Small intestine (tissue), 16 donors: ENCODE measurements around the gene MAGEA4. TPM values are rescaled to one million over a fixed set of nuclear protein-coding genes. Genes with fewer than 3 reads are reported as not detected.

Source experiments
- DNase-seq, 2 donors: peaks; one replicate each; pipeline versions ENCODE4 v3.0.0 to v3.0.0-alpha.2; 2013
- FAIRE-seq: peaks from 2 replicates; lab custom pipeline; 2012; peaks lifted over from hg19 to GRCh38; lab: Jason Lieb, UNC
- H3K27ac ChIP-seq, 3 donors: one replicate each; pipeline ENCODE4 v1.5.1; 2013; ENCODE audit warnings: low read length in 2 of 3, mild to moderate bottlenecking in 2 of 3, control low read depth in 1 of 3, inconsistent platforms in 1 of 3, low read depth in 1 of 3, moderate library complexity in 1 of 3
- H3K27me3 ChIP-seq, 3 donors: one replicate each; pipeline ENCODE4 v1.6.1; 2013; ENCODE audit warnings: low read length in 3 of 3, inconsistent platforms in 1 of 3; ENCODE audit not compliant: control insufficient read depth in 3 of 3, insufficient read depth in 3 of 3
- H3K36me3 ChIP-seq, 3 donors: one replicate each; pipeline ENCODE4 v1.6.1; 2013; ENCODE audit warnings: low read length in 3 of 3, inconsistent platforms in 1 of 3, low read depth in 1 of 3, mild to moderate bottlenecking in 1 of 3, moderate library complexity in 1 of 3; ENCODE audit not compliant: control insufficient read depth in 3 of 3, insufficient read depth in 2 of 3
- H3K4me1 ChIP-seq, 3 donors: one replicate each; pipeline ENCODE4 v1.6.1; 2013; ENCODE audit warnings: low read length in 2 of 3, inconsistent platforms in 1 of 3, low read depth in 1 of 3, mild to moderate bottlenecking in 1 of 3, moderate library complexity in 1 of 3; ENCODE audit not compliant: control insufficient read depth in 3 of 3, insufficient read depth in 2 of 3
- H3K4me3 ChIP-seq, 3 donors: one replicate each; pipeline ENCODE4 v1.5.1; 2013; ENCODE audit warnings: low read length in 3 of 3, control low read depth in 1 of 3, inconsistent platforms in 1 of 3, low read depth in 1 of 3, mild to moderate bottlenecking in 1 of 3, moderate library complexity in 1 of 3
- H3K9me3 ChIP-seq, 2 donors: one replicate each; pipeline ENCODE4 v1.6.1; 2013; ENCODE audit warnings: low read depth in 1 of 2, low read length in 1 of 2; ENCODE audit not compliant: control insufficient read depth in 2 of 2, insufficient read depth in 1 of 2
- WGBS, 3 donors: extraction: QIAGEN DNeasy Blood & Tissue Kit; methylation state at CpG; one replicate each; pipeline ENCODE4 v1.1.7; 2013; 5-methylcytosine and 5-hydroxymethylcytosine counted together
- long read RNA-seq, 10 donors: transcript quantifications; one replicate each; lab custom pipeline, GENCODE V29; 2026
- polyA plus RNA-seq, 4 donors: library from polyadenylated mRNA; stranded (reverse) in 3 of 4; unstranded in 1 of 4; fragments of 200-250 nt in 3 of 4; fragments of 120-200 nt in 1 of 4; gene quantifications; one replicate each; pipeline versions ENCODE4 v1.2.1 to v1.2.3, GENCODE V29; 2013
- donor health status: healthy with polysubstance abuse.
- donor health status: control.
- donor health status: control.
- donor health status: Bipolar disorder and iron deficiency.
- donor health status: healthy.

Gene MAGEA4, protein sequence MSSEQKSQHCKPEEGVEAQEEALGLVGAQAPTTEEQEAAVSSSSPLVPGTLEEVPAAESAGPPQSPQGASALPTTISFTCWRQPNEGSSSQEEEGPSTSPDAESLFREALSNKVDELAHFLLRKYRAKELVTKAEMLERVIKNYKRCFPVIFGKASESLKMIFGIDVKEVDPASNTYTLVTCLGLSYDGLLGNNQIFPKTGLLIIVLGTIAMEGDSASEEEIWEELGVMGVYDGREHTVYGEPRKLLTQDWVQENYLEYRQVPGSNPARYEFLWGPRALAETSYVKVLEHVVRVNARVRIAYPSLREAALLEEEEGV
- polyA plus RNA-seq, result not detected
- long read RNA-seq, donor 1, result 0 reads
- long read RNA-seq, donor 2, result 0 reads
- long read RNA-seq, donor 3, result 0 reads
- long read RNA-seq, donor 4, result 0 reads
- long read RNA-seq, donor 5, result 0 reads
- long read RNA-seq, donor 6, result 0 reads
- long read RNA-seq, donor 7, result 0 reads
- long read RNA-seq, donor 8, result 0 reads
- long read RNA-seq, donor 9, result 0 reads
- long read RNA-seq, donor 10, result 0 reads

GRCh38 chrX:151912780-151913179 is at the start of gene MAGEA4:
TSS of gene MAGEA4 (plus strand) at chrX:151912889. CDS start at chrX:151923665, 10,776 bp downstream.
- no peaks in the 10 kb centered on the region for H3K9me3 ChIP-seq
- H3K36me3 ChIP-seq, result no peaks in the 10 kb centered on the region
- H3K27me3 ChIP-seq, result no peaks in the 10 kb centered on the region
- no peaks in the 10 kb centered on the region for H3K4me1 ChIP-seq
- DNase-seq, result no peak
- no peak within 1 kb of the TSS for H3K4me3 ChIP-seq
- WGBS, 3 donors, result 90 to 97% (median 92%) methylated on average over 8 to 11 of the region's 11 CpGs
- no peak for FAIRE-seq
- no peak within 1 kb of the TSS for H3K27ac ChIP-seq

GRCh38 chrX:151870602-151871001 is 42.1 kb upstream of the MAGEA4 start:
- 47 to 73% (median 50%) methylated on average over 1 of the region's 1 CpG for WGBS, 3 donors
- DNase-seq (no peak), FAIRE-seq (no peak)
- Histone ChIP-seq H3K27me3 (no peaks in the 10 kb centered on the region), H3K4me1 (no peaks in the 10 kb centered on the region), H3K36me3 (no peaks in the 10 kb centered on the region), H3K9me3 (no peaks in the 10 kb centered on the region), H3K4me3 (no peak overlapping the region), H3K27ac (no peak overlapping the region)

DNA sequence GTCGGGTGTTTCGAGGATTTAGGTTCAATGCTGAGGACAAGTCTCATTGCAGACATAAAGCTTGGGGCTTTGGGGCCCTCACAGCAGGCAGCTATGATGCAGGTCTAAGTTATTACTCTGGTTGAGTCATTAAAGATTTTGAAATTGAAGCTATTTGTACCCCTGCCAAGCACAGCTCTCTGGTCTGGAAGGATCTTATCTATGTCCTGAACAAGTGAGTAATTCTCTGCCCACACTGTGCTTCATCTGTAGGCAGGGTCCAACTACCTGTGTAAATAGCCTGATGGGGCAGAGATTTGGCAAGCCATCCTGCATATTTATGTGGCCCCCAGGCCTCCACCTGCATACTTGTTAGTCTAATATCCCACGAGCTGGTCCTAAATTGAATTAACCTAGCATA is 41.4 kb upstream of the MAGEA4 start:
- H3K9me3 ChIP-seq, result no peaks in the 10 kb centered on the region
- H3K27me3 ChIP-seq, result no peaks in the 10 kb centered on the region
- H3K27ac ChIP-seq, result no peak overlapping the region
- no peak for FAIRE-seq
- no peaks in the 10 kb centered on the region for H3K4me1 ChIP-seq
- 60 to 68% (median 64%) methylated on average over 3 of the region's 3 CpGs for WGBS, 3 donors
- DNase-seq, result no peak
- no peak overlapping the region for H3K4me3 ChIP-seq
- H3K36me3 ChIP-seq, result no peaks in the 10 kb centered on the region

DNA sequence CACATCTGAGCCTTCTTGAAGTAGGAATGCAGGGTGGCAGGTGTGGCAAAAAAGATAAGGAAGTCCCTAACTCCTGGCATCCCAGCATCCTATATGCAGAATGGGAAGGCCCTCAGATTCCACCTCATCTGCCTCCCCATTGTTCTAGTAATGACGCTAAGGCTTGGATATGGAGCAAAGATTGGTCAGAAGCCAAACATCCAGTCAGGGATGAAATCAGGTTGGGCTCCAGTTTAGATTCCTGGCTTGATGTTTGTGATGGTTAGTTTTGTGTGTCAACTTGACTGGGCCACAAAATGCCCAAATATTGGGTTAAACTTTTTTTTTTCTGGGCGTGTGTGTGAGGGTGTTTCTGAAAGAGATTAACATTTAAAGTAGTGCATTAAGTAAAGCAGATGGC is 39.6 kb upstream of the MAGEA4 start:
- 53 to 83% (median 72%) methylated on average over 1 to 2 of the region's 2 CpGs for WGBS, 3 donors
- H3K4me3 ChIP-seq, result no peak overlapping the region
- H3K36me3 ChIP-seq, result no peaks in the 10 kb centered on the region
- no peaks in the 10 kb centered on the region for H3K4me1 ChIP-seq
- DNase-seq (no peak), FAIRE-seq (no peak)
- no peak overlapping the region for H3K27ac ChIP-seq
- H3K9me3 ChIP-seq, result no peaks in the 10 kb centered on the region
- H3K27me3 ChIP-seq, result no peaks in the 10 kb centered on the region

DNA sequence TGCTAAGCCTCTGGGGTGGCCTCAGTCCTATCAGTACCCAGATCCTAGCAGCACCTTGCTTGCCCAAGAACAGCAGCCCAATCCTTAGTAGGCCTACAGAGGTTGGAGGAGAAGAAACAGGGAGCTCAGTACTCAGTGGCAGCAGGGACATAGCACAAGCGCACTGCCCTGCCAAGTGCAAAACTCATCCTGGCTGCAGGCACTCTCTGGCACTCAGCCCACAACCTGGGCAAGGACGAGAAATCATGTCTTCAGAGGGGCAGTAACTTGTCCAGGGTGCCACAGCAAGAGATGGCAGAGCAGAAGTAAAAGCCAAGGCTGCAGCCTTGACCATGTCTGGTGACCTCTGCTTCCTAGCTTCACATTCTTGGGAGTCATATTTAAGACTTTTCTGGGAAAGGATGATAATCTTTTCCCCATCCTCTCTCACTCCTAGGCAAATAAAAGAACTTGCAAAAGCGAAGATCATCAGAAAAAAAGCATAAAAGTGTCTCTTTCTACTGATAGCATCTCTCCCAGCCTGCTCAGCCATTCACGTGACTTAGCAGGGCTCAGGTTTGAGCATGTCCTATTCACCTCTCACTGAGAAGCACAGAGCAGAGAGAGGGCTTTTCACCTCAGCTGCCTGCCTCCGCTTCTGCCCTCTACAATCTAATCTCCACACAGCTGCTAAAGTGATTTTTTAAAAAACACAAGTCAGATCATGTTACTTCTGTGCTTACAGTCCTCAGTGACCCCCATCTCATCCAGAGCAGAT is 37.2 kb upstream of the MAGEA4 start:
- Histone ChIP-seq H3K27ac (no peak overlapping the region), H3K27me3 (no peaks in the 10 kb centered on the region), H3K9me3 (no peaks in the 10 kb centered on the region), H3K4me3 (no peak overlapping the region), H3K36me3 (no peaks in the 10 kb centered on the region), H3K4me1 (no peaks in the 10 kb centered on the region)
- no peak for FAIRE-seq
- 39 to 63% (median 45%) methylated on average over 5 of the region's 5 CpGs for WGBS, 3 donors
- DNase-seq, result no peak

GRCh38 chrX:151878574-151878973 is 34.1 kb upstream of the MAGEA4 start:
- no peaks in the 10 kb centered on the region for H3K9me3 ChIP-seq
- H3K27ac ChIP-seq, result no peak overlapping the region
- no peaks in the 10 kb centered on the region for H3K36me3 ChIP-seq
- no peak overlapping the region for H3K4me3 ChIP-seq
- DNase-seq (no peak), FAIRE-seq (no peak)
- WGBS, 3 donors, result 66 to 83% (median 83%) methylated on average over 8 of the region's 8 CpGs
- H3K27me3 ChIP-seq, result no peaks in the 10 kb centered on the region
- no peaks in the 10 kb centered on the region for H3K4me1 ChIP-seq

DNA sequence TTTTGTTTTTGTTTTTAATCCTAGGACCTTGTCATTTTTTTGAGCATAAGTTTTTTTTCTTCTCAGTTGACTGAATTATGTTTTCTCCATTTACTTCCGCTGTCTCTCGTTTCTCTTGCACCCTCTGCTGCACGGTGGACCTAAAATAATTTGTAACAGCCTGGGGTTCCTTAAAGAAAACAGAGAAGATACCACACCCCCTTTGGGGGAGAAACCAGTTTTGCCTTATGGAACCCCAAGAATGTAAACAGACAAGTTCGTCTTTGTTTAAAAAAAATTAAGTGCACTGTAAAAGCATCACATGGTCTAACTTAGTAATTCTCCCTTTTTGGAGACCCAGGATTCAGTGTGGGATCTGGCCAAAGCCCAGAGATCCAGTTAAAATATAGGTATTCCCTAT is 32.8 kb upstream of the MAGEA4 start:
- DNase-seq (no peak), FAIRE-seq (no peak)
- Histone ChIP-seq H3K4me3 (no peak overlapping the region), H3K27ac (no peak overlapping the region), H3K27me3 (no peaks in the 10 kb centered on the region), H3K9me3 (no peaks in the 10 kb centered on the region), H3K4me1 (no peaks in the 10 kb centered on the region), H3K36me3 (no peaks in the 10 kb centered on the region)
- 62 to 74% (median 70%) methylated on average over 4 of the region's 4 CpGs for WGBS, 3 donors

DNA sequence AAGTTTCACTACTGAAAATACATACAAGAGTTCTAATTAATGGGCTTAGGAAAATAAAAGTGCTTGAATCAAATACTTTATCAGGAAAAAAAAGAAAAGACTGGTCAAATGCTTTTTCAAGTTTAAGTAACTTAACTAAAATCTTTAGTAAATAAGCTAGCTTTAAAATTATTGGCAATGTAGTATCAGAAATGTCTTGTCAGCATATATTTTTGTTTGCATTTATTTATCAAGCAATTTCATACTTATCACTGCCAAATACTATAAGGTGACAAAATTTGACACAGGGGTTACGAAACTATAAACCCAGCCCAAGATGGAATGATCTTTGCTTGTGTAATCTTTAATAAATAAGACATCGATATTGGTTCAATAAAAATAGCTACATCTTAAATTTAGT is 31.8 kb upstream of the MAGEA4 start:
- DNase-seq (no peak), FAIRE-seq (peak; percentile 47)
- WGBS, 3 donors, result 50 to 81% (median 52%) methylated on average over 2 of the region's 2 CpGs
- Histone ChIP-seq H3K36me3 (no peaks in the 10 kb centered on the region), H3K4me1 (no peaks in the 10 kb centered on the region), H3K4me3 (no peak overlapping the region), H3K27ac (no peak overlapping the region), H3K9me3 (no peaks in the 10 kb centered on the region), H3K27me3 (no peaks in the 10 kb centered on the region)
